NCI-H1105 (cell line): ENCODE data around the gene TSPAN6.
A peak's percentile ranks its signal among the peaks of the same experiment; 100 is the strongest.

Source experiments
- DNase-seq: peaks from one replicate; lab custom pipeline; 2025; lab: John Stamatoyannopoulos, UW

The TSPAN6 gene, protein sequence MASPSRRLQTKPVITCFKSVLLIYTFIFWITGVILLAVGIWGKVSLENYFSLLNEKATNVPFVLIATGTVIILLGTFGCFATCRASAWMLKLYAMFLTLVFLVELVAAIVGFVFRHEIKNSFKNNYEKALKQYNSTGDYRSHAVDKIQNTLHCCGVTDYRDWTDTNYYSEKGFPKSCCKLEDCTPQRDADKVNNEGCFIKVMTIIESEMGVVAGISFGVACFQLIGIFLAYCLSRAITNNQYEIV

DNA sequence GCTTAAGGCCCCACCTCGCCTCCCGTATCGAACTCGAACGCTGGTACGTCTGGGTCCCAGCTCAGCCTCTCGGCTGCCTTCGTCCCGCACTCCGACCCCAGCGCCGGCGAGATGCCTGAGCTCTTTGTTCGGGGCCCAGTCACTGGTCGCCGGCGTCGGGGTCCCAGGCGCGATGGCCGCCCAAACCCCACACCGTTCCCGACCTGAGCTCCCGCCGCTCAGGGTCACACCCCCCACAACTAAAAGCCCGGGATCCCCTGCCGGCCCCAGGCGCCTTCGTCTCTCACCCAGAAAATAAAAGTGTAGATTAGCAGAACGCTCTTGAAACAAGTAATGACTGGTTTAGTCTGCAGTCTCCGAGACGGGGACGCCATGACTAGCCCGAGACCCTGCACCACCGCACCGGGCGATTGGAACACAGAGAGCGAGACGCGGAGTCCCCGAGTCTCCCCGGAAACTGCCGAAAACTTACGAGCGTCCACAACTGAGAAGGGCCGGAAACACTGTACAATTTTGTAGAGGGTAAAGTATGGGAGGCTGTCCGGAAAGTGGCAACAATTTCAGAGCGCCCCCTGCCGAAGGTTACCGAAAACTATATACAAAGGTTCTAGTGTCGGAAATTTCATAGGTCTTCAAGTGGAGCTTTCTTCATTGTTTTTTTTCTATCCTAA, at the start of gene TSPAN6:
Gene TSPAN6 (minus strand): TSS at position 486 of the 671 bp plus-strand sequence. CDS start 112 bp downstream, at position 374.
- DNase-seq, result peak; percentile 81

DNA sequence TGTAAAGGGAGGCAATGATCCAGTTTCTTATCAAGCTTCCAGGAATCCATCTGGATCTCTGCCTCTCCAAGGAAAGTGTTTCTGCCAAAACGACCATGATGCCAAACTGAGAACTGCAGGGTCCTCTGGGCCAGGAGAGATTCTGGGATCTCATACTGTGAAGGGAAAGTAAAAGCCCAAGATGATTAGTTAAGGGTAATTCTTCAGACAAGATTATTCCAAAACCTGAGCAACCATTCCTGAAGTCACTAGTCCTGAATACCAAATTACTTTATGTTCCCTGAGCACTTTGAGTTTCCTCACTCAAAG, 49.3 kb upstream of the TSPAN6 start:
- no peak for DNase-seq

DNA sequence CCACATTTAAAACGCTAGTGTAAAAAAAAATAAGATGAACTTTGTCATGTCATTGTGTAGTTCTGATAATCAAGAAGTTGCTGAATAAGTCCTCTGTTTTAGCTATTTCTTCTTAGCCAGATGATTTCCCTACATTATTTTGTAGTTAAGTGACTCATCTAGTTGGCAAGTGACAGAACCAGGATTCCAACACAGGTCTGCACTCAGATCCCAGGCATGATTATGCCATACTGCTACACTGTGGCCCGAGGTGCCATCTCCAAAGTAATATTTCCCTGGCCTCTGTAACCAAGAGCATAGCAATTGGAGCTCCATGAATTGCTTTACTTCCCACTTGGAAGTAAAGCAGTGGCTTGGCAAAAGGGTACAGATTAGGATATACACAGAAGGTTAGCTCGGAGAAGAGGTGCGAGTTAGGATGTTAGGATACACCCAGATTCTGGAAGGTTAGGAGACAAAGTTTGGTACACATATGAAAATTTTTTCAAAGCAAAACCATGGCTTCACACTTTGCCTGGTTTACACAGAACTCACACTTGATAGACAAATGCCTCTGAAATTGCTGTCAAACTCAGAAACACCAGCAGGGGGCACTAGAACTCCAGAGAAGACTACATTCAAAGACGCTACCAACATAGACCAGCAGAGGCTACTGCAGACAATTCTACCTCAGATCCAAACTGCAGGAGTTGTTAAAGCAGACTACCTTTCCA, 48.8 kb upstream of the TSPAN6 start:
- peak; percentile 15 for DNase-seq

DNA sequence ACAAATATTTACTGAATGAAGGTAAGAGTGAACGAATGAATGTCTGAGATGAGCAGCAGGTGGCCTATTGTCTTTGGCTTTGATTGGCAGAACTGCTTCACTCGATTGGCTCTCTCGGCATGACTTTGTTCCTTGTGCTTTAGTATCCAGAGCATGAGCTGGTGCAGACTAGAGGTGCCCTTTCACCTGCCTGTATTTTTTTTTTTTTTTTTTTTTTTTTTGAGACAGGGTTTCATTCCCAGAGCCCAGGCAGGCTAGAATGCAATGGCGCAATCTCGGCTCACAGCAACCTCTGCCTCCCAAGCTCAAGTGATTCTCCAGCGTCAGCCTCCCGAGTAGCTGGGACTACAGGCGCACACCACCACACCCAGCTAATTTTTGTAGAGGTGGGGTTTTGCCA, 46.3 kb upstream of the TSPAN6 start:
- DNase-seq, result no peak

DNA sequence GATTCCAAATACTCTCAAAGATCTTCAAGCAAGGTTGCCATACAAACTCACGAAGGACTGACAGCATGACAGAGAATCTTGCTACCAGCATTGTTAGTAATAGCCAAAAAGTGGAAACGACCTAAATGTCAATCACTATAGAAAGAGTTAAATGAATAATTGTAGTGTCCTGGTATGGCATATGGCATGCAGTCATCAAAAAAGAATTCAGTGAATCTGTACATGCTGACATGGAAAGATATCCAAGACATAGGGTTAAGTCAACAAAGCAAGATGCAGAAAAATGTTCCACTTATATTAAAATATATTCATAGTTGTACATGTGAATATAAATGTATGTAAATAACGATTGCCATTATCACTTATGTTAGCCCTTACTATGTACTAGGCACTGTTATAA, 45.0 kb upstream of the TSPAN6 start:
- no peak for DNase-seq

DNA sequence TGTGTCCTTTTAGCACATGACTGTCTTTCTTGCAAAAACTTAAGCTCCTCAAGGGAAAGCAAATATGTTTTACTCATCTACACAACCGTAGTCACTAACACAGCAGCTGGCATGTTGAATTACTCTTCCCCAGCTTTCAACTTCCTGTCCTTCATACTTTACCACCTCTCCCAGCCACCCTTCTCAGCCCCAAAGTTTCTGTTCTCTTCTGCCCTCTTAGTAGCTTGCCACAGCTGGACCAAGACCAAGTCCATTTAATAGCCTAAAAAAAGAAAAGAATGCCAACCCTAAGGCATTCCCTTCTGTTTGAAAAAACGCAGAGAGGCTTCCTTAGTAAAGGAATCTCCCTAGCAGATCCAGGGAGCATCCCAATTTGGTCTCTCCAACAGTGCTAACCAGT, 44.1 kb upstream of the TSPAN6 start:
- no peak for DNase-seq

DNA sequence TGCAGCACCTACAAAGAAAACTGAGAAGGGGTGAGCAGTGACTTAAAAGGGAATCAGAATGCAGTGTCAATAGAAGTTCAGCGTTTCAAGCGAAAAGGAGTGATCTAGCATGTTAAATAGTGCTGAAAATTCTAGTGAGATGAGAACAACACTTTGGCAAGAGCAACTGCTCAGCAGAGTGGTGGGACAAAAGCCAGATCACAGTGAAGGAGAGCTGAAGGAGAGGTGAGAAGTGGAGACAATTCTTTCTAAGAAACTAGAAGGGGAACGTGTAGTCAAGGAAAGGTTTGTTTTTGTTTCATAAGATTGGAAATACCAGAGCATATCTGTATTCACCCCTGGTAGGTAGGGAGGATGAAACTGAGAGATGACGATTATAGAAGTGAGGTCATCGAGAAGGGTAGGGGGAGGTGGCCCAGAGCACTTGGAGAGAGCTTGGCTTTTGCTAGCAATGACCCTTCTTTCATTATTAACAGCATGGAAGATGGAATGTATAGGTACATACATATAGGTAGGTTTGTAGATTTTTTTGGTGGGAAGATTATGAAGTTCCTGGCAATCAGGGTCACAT, 41.1 kb upstream of the TSPAN6 start:
- no peak for DNase-seq

DNA sequence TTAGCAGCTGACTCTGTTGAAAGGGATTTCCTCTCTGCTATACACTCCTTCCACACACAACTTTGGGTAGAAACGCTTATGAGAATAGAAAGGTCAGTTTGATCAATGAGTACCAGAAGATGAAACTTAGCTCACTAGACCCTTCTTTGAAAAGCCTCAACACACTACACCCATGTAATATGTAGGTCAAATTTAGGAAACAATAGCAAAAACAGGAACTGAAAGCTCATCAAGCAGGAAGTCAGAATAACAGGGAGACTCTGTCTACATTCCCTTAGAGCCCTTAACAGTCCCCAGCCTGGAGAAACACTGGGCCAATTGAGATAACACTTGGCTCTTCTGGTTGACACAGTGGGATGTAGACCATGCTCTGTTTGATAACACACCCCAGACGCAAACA, 38.1 kb upstream of the TSPAN6 start:
- no peak for DNase-seq

DNA sequence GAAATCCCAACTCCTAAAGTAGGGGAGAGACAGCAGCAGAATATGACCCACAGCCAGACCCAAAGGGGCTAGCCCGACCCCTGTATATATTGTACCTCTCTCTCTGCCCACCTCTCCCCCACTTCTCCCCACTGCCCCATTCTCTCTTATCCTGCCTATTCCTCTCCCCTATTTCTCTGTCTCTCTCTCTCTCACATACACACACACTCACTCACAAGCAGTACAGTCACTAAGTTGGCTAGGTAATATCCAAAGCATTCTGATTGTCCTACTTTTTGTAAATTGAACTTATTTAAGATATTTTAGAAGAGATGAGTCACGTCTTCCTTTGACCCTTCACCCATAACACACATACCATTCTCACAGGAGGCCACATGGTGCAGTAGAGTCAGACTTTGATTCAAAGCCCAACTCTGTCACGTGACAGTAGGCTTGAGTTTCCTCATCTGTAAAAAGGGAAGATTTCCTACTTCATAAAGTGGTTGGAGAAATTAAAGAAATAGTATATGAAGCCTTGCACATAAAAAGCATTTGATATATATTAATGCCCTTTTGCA, 36.9 kb upstream of the TSPAN6 start:
- no peak for DNase-seq

DNA sequence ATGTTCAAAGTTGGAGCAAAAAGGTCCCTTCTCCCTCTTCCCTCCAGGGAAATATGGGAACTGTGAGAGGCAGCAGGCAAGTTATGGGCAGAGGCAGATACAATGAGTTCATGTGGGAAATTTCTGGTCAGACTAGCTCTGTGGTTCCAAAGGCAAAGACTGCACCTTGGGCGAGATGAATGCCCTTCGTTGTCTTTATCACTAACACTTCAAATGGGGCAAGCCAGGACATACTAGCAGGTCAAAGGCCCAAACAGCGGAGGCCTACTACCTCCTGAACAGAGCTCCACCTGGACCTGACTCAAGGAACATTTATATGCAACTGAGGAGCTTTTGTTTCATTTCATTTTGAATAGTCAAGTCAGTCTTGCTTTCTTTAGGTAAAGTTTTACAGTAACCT, 36.4 kb upstream of the TSPAN6 start:
- DNase-seq, result no peak

DNA sequence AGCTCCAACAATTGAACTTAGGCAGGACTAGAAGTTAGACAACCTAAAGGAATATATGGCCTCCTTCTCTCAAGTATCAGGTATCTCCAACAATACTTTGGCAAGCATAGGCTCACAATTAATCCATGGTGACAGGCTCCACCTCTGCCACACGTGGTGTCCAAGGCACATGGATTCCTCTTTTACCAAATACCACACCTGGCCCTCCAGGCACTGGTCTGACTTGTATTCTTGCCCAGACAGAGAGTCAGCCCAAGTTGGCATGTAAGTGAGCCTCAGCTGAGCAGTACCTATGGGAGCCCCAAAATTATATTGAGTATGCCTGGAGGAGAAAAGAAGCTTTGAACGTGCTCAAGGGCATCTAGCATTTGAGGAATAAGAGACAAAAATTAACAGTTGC, 27.0 kb upstream of the TSPAN6 start:
- no peak for DNase-seq

DNA sequence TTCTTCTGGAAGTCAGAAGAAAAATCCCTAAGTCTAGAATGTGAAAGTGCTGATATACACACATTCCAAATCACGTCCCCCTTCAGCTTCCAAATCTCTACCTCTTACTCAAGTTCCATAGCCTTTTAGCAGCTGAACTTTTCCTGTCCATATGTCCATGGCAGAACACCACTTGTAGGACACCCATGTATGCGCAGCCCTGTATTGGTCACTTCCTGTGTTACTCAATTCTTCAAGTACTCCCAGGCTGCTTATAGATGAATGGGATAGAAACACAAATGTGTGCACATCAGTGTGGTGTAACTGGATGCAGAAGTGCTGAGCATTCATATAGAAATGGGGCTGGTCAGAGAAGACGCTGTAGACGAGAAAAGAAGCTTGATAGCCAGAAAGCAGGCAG, 26.2 kb upstream of the TSPAN6 start:
- no peak for DNase-seq

DNA sequence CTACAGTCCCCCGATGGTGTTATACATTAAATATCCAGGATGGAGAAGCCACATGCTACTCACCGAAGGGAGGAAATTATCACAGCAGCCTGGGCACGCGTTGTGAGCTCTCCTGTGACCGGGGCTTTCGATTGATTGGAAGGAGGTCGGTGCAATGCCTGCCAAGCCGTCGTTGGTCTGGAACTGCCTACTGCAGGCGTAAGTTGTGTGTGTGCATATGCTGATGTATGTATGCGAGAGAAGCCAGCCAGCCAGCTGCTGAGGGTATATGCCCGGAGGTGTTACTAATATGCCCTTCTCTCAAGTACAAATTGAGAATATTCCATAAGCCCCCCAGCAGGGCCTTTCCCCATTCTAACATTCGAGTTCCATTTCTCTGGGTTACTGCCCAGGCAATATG, 25.6 kb upstream of the TSPAN6 start:
- no peak for DNase-seq

DNA sequence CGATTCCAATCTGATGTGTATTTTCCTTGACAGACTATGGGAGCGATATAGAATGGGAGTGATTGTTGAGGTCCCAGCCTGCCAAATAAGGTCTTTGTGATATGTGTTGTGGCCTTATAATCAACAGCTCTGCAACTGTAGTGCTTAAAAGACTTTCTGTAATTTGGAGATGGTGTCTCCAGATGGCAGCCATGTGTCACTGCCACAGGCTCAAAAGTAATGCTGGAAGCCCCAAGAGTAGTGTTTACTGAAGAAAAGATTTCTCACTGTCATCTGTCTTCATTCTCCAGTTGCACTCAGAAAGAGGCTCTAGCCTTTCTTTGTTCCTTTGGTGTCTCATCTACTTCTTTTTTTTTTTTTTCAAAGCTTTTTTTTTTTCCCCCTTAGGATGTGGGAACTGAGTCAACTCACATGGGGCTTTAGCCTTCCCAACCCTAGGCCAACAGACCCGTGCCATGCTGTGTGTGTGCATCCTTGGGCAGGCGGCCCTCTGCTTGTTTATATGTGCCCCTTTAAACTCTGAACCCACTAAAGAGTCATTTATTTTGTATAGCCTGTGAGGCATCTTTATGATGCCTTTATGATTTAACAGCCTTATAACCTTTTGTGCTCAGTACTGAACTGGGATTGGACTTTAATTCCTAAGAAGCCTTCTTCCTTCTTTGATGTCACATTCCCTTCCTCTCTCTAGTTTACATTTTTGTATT, 23.0 kb upstream of the TSPAN6 start:
- DNase-seq, result no peak

DNA sequence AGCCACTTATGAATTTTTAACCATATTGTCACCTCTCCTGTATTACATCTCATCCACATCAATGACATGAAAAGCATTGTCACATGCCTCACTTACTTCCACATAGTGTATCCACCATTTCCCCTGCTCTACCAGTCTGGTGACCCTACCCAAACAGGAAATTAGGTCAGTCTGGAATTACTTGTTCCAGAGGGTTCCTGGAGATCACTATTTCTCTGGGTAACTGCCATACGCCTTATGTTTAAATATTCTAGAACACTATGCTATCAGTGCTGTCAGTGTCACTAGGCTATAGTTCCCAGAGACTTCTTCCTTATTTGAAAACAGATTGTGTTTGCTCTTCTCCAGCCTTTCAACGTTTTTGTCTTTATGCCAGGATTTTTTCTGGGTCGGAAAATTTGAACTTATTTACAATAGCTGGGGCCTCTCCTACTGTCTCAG, 22.4 kb upstream of the TSPAN6 start:
- DNase-seq, result no peak

DNA sequence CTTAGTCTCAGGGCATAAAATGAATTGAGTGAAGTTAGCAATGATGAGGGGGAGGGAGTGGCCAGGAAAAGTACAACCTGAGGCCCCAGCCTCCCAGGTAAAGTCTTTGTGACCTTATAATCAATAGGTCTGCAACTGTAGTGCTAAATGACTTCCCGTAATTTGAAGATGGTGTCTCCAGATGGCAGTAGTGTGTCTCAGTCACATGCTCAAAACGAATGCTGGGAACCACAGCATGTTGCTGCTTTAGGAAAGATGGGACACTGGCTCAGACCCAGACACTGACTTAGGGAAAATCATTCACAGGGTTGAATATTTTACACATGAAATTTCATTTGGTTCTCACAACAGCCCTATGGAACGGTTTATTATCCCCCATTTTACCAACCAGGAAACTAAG, 17.7 kb upstream of the TSPAN6 start:
- no peak for DNase-seq

DNA sequence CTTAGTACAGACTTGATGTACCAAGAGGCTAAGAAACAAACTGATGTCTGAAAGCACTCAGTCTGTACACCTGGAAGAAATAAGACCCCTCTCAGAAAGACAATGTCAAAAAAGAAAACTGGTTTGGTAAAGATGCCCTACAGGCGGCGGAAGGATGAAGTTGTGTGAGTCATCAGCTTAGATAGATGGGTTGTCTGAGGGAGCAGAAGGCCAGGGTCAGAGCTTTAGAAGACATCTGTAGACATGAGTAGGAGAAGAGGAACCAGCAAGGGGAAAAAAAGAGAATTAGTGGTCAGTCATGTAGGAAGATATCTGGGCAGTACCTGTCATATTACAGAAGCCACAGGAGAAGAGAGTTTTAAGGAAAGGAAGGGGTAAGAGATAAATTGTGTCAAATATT, 15.7 kb upstream of the TSPAN6 start:
- no peak for DNase-seq

DNA sequence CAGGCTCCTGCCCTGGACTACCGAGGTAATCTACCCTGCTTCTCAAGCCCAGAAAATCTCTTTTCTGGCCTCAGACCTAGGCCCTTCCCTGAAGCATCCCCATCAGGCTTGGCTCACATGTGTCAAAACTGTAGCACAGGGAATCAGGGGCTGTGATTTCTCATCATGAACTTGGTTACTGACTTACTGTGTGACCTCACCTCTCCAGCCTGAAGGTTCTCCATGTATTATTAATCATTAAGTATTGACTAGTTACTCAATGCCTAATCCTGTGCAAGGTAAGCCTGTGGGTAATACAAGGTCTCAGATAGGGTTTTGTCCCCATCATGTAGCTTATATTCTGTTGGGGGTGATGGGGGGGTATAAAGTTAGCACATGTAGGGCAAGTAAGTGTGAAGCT, 14.2 kb upstream of the TSPAN6 start:
- DNase-seq, result no peak

DNA sequence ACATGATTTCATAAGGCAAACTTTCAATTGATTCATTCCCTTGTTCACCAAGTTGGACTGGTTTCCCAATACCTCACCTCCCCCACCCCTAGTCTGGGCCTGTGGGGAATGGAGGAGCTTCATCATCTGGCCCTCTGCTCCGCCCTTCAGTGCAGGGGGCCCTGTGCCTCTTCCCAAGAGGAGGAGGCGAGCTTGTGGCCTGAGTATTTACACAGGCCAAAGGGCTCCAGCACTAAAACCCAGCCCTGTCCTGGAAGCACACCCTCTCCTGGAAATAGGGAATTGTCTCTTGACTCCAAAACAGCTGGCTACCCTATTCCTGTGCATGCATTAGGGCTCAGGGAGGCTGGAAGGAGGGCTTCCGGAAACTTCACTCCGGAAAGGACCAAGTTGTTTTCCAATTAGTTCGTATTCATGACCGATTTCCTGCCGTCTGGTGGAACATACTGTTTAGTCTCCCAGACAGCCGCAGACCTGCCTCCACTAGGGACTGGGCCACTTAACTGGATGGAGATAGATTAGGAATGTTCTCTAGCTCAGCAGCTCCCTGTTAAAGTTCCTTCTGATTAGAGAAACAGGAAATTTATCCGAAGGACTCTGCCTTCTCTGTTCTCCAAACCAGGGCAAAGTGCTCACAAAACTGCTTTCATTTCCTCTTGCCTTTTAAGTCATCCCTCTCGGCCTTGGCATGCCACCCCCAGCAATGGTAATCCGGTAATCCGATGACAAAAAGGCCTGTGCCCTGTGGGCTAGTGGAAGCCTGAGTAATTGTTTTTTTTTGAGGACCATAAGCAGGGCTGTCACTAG, 13.1 kb upstream of the TSPAN6 start:
- no peak for DNase-seq

DNA sequence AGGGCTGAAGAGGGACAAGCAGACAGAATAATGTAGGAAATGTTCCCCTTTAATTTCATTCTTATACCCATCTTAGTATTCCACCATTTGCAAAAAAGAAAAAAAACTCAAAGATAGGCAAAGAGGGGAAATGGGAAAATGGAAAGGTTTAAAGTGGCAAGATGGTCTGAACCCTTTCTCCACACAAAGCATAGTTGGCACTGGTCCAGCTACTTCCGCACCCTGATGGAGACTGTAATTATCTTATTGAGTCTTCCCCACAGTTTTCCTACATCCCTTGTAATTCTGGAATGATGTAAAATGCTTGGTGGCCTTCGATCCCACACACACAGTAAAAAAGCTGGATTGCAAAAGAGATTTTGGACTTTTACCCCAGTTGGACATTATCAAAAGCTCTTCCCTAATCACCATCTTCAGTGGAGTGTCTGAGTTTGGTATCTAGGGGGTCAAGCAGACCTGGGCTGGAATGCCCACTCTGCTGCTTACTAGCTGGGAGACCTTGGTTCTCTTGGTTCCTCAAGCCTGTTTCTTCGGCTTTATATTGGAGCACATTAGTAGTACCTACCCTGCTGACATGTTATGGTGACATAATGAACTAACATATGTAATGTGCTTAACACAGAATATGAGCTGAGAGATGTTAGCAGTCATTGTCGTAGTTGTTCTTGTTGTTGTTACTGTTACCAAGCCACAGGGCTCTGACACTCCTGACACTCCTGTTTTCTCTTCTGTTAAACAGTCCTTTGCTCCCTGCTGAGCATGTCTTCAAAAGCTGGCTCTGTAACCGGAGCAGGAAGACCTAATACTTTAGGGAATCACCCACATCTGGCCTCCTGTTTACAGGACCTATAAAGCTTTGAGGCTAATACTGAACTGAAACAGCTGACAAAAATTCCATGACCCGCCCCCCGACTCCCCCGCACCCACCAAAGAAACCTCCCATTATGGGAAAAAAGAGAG, 12.1 kb upstream of the TSPAN6 start:
- peak; percentile 8 for DNase-seq
